ENCODE data around the gene DKK3. TPM values are rescaled to one million over a fixed set of nuclear protein-coding genes. Genes with fewer than 3 reads are reported as not detected.

The DKK3 gene
- total RNA-seq, 4 donors from 2014 or later, result 4.1 to 31.7 (median 7.2) TPM

GRCh38 chr11:11973361-11973800 is 35.0 kb downstream of the DKK3 start:
- ATAC-seq, result peak; percentile 82 to 87
- intact Hi-C loops (cut with DNase I; ENCODE audit: low total_unique reads), result loop anchor here (5.0 kb wide), 1 partner anchor 34 kb away; the partner anchor contains the start of gene DKK3
- H3K9me3 ChIP-seq, result no peaks in the 10 kb centered on the region

GRCh38 chr11:11972730-11973341 is 35.6 kb downstream of the DKK3 start:
- peaks cover 36 to 38% of the 10 kb centered on the region in 2 donors for H3K4me1 ChIP-seq

More at GRCh38 chr11:11973361-11973800, 35.0 kb downstream of the DKK3 start:
- H3K36me3 ChIP-seq, result no peaks in the 10 kb centered on the region
- in situ Hi-C loops (cut with MboI; ENCODE audit: low sequenced_read_pairs in 4 of 4), result no loop called here
- DNase-seq, result peak; percentile 31 to 57
- TF ChIP-seq POLR2A (IDR thresholded peaks at IDR 0.05) (no peak), CTCF (IDR thresholded peaks at IDR 0.05 in 4 of 5, conservative IDR thresholded peaks at IDR 0.05 in 1 of 5) (no peak)
- H3K27me3 ChIP-seq, result no peaks in the 10 kb centered on the region
- H3K4me1 ChIP-seq, result peaks cover 39 to 42% of the 10 kb centered on the region in 2 donors
- H3K27ac ChIP-seq, result peak overlapping the region; percentile 15 to 70 (median 41)
- H3K4me3 ChIP-seq, result no peak overlapping the region

GRCh38 chr11:11971906-11972547 is 36.4 kb downstream of the DKK3 start:
- no peaks in the 10 kb centered on the region for H3K9me3 ChIP-seq
- in situ Hi-C loops (cut with MboI; ENCODE audit: low sequenced_read_pairs in 4 of 4), result no loop called here
- no peak overlapping the region for H3K27ac ChIP-seq
- TF ChIP-seq POLR2A (IDR thresholded peaks at IDR 0.05) (no peak), CTCF (IDR thresholded peaks at IDR 0.05 in 4 of 5, conservative IDR thresholded peaks at IDR 0.05 in 1 of 5) (no peak)
- DNase-seq (no peak), ATAC-seq (no peak)
- peaks cover 28 to 32% of the 10 kb centered on the region in 2 donors for H3K4me1 ChIP-seq
- no peaks in the 10 kb centered on the region for H3K27me3 ChIP-seq
- intact Hi-C loops (cut with DNase I; ENCODE audit: low total_unique reads), result loop anchor here (5.0 kb wide), 1 partner anchor 35 kb away; the partner anchor contains the start of gene DKK3
- H3K36me3 ChIP-seq, result no peaks in the 10 kb centered on the region
- H3K4me3 ChIP-seq, result no peak overlapping the region

More at GRCh38 chr11:11972730-11973341, 35.6 kb downstream of the DKK3 start:
- Histone ChIP-seq H3K27me3 (no peaks in the 10 kb centered on the region), H3K9me3 (no peaks in the 10 kb centered on the region), H3K4me3 (no peak overlapping the region), H3K27ac (peak overlapping the region; percentile 15 to 70 (median 41)), H3K36me3 (no peaks in the 10 kb centered on the region)
- peak in 1 of 2 donors; percentile 13 for ATAC-seq
- in situ Hi-C loops (cut with MboI; ENCODE audit: low sequenced_read_pairs in 4 of 4), result no loop called here
- intact Hi-C loops (cut with DNase I; ENCODE audit: low total_unique reads), result loop anchor here (5.0 kb wide), 1 partner anchor 34 kb away; the partner anchor contains the start of gene DKK3
- DNase-seq, result no peak
- TF ChIP-seq CTCF (IDR thresholded peaks at IDR 0.05 in 4 of 5, conservative IDR thresholded peaks at IDR 0.05 in 1 of 5), result no peak
- no peak for TF ChIP-seq POLR2A (IDR thresholded peaks at IDR 0.05)

- ATAC-seq, result no peak
- in situ Hi-C loops (cut with MboI; ENCODE audit: low sequenced_read_pairs in 4 of 4) (no loop called here), intact Hi-C loops (cut with DNase I; ENCODE audit: low total_unique reads) (loop anchor here (5.0 kb wide), 1 partner anchor 37 kb away; the partner anchor contains the start of gene DKK3)
- H3K4me1 ChIP-seq, result peaks cover 20 to 22% of the 10 kb centered on the region in 2 donors
- TF ChIP-seq CTCF (IDR thresholded peaks at IDR 0.05 in 4 of 5, conservative IDR thresholded peaks at IDR 0.05 in 1 of 5) (no peak), POLR2A (IDR thresholded peaks at IDR 0.05) (no peak)
- no peak for DNase-seq
- H3K4me3 ChIP-seq, result no peak overlapping the region
- no peaks in the 10 kb centered on the region for H3K27me3 ChIP-seq
- no peaks in the 10 kb centered on the region for H3K36me3 ChIP-seq
- no peak overlapping the region for H3K27ac ChIP-seq
- no peaks in the 10 kb centered on the region for H3K9me3 ChIP-seq
These were observed 37.9 kb downstream of the DKK3 start for GRCh38 chr11:11970556-11970955.
